Measurements from ENCODE around the gene ZNF785.

- TF ChIP-seq CTCF (optimal IDR thresholded peaks at IDR 0.05 in 1 of 3, IDR thresholded peaks at IDR 0.05 in 1 of 3, conservative IDR thresholded peaks at IDR 0.05 in 1 of 3; ENCODE audit: extremely low read depth in 1 of 3, insufficient read depth in 2 of 3, low read length in 3 of 3) (no peak), EZH2 (IDR thresholded peaks at IDR 0.05; ENCODE audit: low read length) (no peak)
Measured at GRCh38 chr16:30565984-30566383, 19.5 kb downstream of the ZNF785 start.
